Upper lobe of right lung (tissue), 1 donor: ENCODE data around the gene MAGI2. TPM values are rescaled to one million over a fixed set of nuclear protein-coding genes. Genes with fewer than 3 reads are reported as not detected.

Experiments used
- ATAC-seq: fragments of 200-7000 bp; cut with Tn5 transposase; one replicate; pipeline ENCODE4 v1.9.1; 2020; ENCODE audit warnings: mild to moderate bottlenecking, moderate library complexity
- DNase-seq: peaks from one replicate; pipeline ENCODE4 v3.0.0-alpha.2; 2020
- H3K27ac ChIP-seq: fragments of 200-600 bp; one replicate; pipeline ENCODE4 v1.8.0; 2022
- H3K27me3 ChIP-seq: fragments of 200-600 bp; one replicate; pipeline ENCODE4 v1.8.0; 2022; ENCODE audit warnings: mild to moderate bottlenecking
- H3K36me3 ChIP-seq: fragments of 200-600 bp; one replicate; pipeline ENCODE4 v1.8.0; 2022
- H3K4me1 ChIP-seq: fragments of 200-600 bp; one replicate; pipeline ENCODE4 v1.8.0; 2022
- H3K4me3 ChIP-seq: fragments of 200-600 bp; one replicate; pipeline ENCODE4 v1.8.0; 2022; ENCODE audit warnings: mild to moderate bottlenecking
- H3K9me3 ChIP-seq: fragments of 200-600 bp; one replicate; pipeline ENCODE4 v1.8.0; 2022
- CTCF ChIP-seq: fragments of 200-600 bp; IDR thresholded peaks from one replicate; pipeline ENCODE4 v1.8.0; 2022; ENCODE audit warnings: antibody characterized with exemption
- intact Hi-C: fragments of 100-400 bp; cut with DNase I; formaldehyde crosslinking; loops from one replicate; pipeline ENCODE4 v1.11.0; 2022
- total RNA-seq: library from RNA; stranded (reverse); fragmentation: NEBNext Ultra II Directional; extraction: Animal tissue kit (Norgen Biotek cat#: 25700); gene quantifications from one replicate; pipeline ENCODE4 v1.2.1, GENCODE V29; 2021
- donor health status: DM: no; HTN: yes; CAD: no; lungs with severe emphysema.

The MAGI2 gene
- total RNA-seq, 1 donor from 2014 or later: 12.8 TPM

DNA sequence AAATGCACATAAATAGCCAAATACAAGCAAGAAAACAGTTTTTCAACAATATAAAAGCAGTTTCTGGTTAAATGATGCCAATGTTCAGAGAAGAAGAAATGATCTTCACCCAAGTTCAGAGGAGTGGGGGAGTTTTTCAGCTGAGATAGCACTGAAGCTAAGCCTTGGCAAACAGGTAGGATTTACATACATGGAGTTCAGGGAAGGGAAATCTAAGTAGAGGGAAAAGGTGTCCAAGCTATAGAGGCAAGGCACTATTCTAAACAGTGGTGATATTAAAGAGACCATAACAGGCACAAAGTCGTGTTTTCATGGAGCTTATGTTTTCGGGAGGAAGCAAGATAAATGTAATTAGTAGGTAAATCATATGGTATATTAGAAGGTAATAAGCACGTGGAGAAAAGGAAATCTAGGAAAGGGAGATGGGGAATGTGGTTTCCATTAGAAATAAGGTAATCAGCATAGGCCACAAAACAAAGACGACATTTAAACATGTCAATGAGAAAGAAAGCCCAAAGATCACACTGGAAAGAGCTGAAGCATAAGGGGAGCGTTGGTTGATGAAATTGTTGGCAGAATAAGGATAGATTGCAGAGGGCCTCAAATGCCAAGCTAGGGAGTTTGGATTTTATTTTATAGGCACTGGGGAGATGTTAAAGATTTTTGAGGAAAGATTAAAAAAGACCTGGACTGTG lies 704.3 kb downstream of the MAGI2 start:
- TF ChIP-seq CTCF: no peak
- Histone ChIP-seq H3K4me3 (no peak overlapping the region), H3K9me3 (peaks cover 4% of the 10 kb centered on the region), H3K27me3 (no peaks in the 10 kb centered on the region), H3K4me1 (no peaks in the 10 kb centered on the region), H3K36me3 (no peaks in the 10 kb centered on the region), H3K27ac (no peak overlapping the region)
- intact Hi-C loops: no loop called here
- ATAC-seq: no peak
- no peak for DNase-seq

- ATAC-seq: no peak
- TF ChIP-seq CTCF: no peak
Observed at GRCh38 chr7:78747592-78747991, 705.9 kb downstream of the MAGI2 start.

DNA sequence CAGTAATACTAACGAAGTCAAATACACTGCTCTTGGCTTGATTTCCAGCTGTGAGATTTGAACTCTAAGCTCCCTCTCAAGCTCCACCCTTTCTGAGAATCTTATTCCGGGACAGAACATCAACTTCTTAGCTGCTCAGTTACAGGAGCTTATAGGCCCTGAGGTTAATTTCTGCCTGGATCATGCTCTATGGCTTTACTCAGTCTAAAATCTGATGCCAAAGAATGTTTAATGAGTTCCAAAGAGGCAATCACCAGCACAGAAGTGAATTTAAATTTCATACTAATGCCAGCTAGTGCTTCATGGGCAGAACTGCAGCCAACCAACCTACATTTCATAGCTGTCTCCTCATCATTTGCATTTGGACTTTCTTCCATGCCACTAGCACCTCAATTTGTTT lies 707.2 kb downstream of the MAGI2 start:
- Histone ChIP-seq H3K27me3 (no peaks in the 10 kb centered on the region), H3K9me3 (no peaks in the 10 kb centered on the region), H3K4me3 (no peak overlapping the region), H3K27ac (no peak overlapping the region), H3K36me3 (no peaks in the 10 kb centered on the region), H3K4me1 (no peaks in the 10 kb centered on the region)
- DNase-seq (no peak), ATAC-seq (no peak)
- intact Hi-C loops: no loop called here
- TF ChIP-seq CTCF: no peak

More at GRCh38 chr7:78747592-78747991, 705.9 kb downstream of the MAGI2 start:
- no peaks in the 10 kb centered on the region for H3K9me3 ChIP-seq
- no peak overlapping the region for H3K4me3 ChIP-seq
- no peak for DNase-seq
- intact Hi-C loops: no loop called here
- H3K4me1 ChIP-seq: no peaks in the 10 kb centered on the region
- no peaks in the 10 kb centered on the region for H3K27me3 ChIP-seq
- no peak overlapping the region for H3K27ac ChIP-seq
- no peaks in the 10 kb centered on the region for H3K36me3 ChIP-seq

GRCh38 chr7:78742694-78743093 lies 710.8 kb downstream of the MAGI2 start:
- no peaks in the 10 kb centered on the region for H3K4me1 ChIP-seq
- DNase-seq (no peak), ATAC-seq (no peak)
- H3K4me3 ChIP-seq: no peak overlapping the region
- H3K27me3 ChIP-seq: no peaks in the 10 kb centered on the region
- H3K36me3 ChIP-seq: no peaks in the 10 kb centered on the region
- intact Hi-C loops: no loop called here
- no peak for TF ChIP-seq CTCF
- no peak overlapping the region for H3K27ac ChIP-seq
- H3K9me3 ChIP-seq: no peaks in the 10 kb centered on the region

DNA sequence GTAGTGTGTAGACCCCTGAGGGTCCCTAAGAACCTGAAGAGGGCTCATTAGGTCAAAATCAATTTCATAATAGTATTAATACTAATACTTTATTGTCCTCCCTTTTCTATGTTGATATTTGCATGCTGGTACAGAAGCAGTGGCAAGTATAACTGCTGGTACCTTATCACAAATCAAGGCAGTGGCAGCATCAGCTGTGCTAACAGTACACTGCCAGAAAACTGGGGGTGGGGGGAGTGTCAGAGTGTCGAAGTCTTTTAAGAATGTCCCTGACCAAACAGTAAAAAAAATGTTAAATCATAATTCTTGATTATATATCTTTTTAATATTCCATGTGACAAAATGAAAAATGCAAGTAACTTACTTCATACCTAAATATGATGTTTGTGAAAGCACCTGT lies 716.9 kb downstream of the MAGI2 start:
- H3K36me3 ChIP-seq: no peaks in the 10 kb centered on the region
- H3K9me3 ChIP-seq: no peaks in the 10 kb centered on the region
- TF ChIP-seq CTCF: no peak
- H3K4me1 ChIP-seq: no peaks in the 10 kb centered on the region
- ATAC-seq (no peak), DNase-seq (no peak)
- no peak overlapping the region for H3K27ac ChIP-seq
- intact Hi-C loops: no loop called here
- no peaks in the 10 kb centered on the region for H3K27me3 ChIP-seq
- H3K4me3 ChIP-seq: no peak overlapping the region

DNA sequence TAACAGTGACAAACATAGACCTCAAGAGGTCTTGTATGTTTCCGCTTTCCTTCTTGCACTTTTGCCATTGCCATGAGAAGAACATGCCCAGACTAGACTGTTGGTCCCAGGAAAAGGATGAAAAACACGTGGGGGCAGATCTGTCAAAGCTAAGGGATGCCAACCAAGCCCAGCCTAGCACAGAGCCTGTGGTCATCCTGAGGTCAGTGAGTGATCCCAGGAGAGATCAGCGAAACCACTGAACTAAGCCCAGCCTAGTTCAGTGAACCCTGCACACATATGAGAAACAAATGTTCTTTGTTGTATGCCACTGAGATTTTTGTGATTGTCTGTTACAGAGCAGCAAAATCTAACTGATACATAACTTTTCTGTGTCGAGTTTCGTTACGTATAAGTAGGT lies 718.8 kb downstream of the MAGI2 start:
- TF ChIP-seq CTCF: no peak
- Histone ChIP-seq H3K4me3 (no peak overlapping the region), H3K9me3 (no peaks in the 10 kb centered on the region), H3K4me1 (no peaks in the 10 kb centered on the region), H3K36me3 (no peaks in the 10 kb centered on the region), H3K27me3 (no peaks in the 10 kb centered on the region), H3K27ac (no peak overlapping the region)
- ATAC-seq (no peak), DNase-seq (no peak)
- intact Hi-C loops: no loop called here
